Neuronal stem cell (in vitro differentiated cells): ENCODE measurements around the gene ZNF292.
"Not testable (repeated sequence)": the region's sequence is repeated elsewhere in the genome, so short reads cannot be mapped to it uniquely, and the experiment has no call there.

Experiments
- DNase-seq: peaks from one replicate; pipeline ENCODE4 v3.0.0-alpha.2; 2013; ENCODE audit warnings: low spot score
- H2AFZ ChIP-seq: one replicate; pipeline ENCODE4 v1.6.1; 2013; ENCODE audit warnings: mild to moderate bottlenecking, low read length, inconsistent platforms
- H2AK5ac ChIP-seq: 2 replicates; pipeline ENCODE4 v1.6.1; 2013; ENCODE audit warnings: low read depth, mild to moderate bottlenecking, inconsistent platforms, low read length, moderate library complexity, mixed read lengths
- H2BK120ac ChIP-seq: 2 replicates; pipeline ENCODE4 v1.6.1; 2013; ENCODE audit warnings: low read depth, mild to moderate bottlenecking, inconsistent platforms, low read length, moderate library complexity, mixed read lengths
- H2BK12ac ChIP-seq: one replicate; pipeline ENCODE4 v1.6.1; 2013; ENCODE audit warnings: low read length, inconsistent platforms
- H2BK15ac ChIP-seq: 2 replicates; pipeline ENCODE4 v1.6.1; 2013; ENCODE audit warnings: mild to moderate bottlenecking, low read length, inconsistent platforms, mixed read lengths
- H2BK5ac ChIP-seq: one replicate; pipeline ENCODE4 v1.6.1; 2013; ENCODE audit warnings: inconsistent platforms, mild to moderate bottlenecking, low read length, moderate library complexity
- H3K14ac ChIP-seq: one replicate; pipeline ENCODE4 v1.6.1; 2013; ENCODE audit warnings: low read length, inconsistent platforms
- H3K18ac ChIP-seq: 2 replicates; pipeline ENCODE4 v1.6.1; 2013; ENCODE audit warnings: low read length, inconsistent platforms
- H3K23ac ChIP-seq: 2 replicates; pipeline ENCODE4 v1.6.1; 2013; ENCODE audit warnings: low read depth, mild to moderate bottlenecking, mixed read lengths, low read length, inconsistent platforms; ENCODE audit not compliant: poor library complexity
- H3K27ac ChIP-seq: replicated peaks from 3 replicates; pipeline ENCODE4 v1.5.1; 2013; ENCODE audit warnings: low read length, inconsistent platforms
- H3K27me3 ChIP-seq, 3 experiments: 2 replicates each; pipeline ENCODE4 v1.6.1; 2013; ENCODE audit warnings: low read length in 3 of 3, mild to moderate bottlenecking in 2 of 3, inconsistent platforms in 1 of 3, low read depth in 1 of 3, mixed read lengths in 1 of 3, moderate library complexity in 1 of 3; ENCODE audit not compliant: control insufficient read depth in 3 of 3, insufficient read depth in 3 of 3
- H3K36me3 ChIP-seq, 2 donors: replicated peaks in 1 of 2; 2 replicates each; pipeline ENCODE4 v1.6.1; 2013; ENCODE audit warnings: low read length in 2 of 2; ENCODE audit not compliant: control insufficient read depth in 2 of 2, insufficient read depth in 2 of 2
- H3K4ac ChIP-seq: 2 replicates; pipeline ENCODE4 v1.6.1; 2013; ENCODE audit warnings: inconsistent platforms, mild to moderate bottlenecking, low read length, moderate library complexity
- H3K4me1 ChIP-seq, 2 donors: 1 replicate in 1 of 2; 2 replicates in 1 of 2; pipeline ENCODE4 v1.6.1; 2013; ENCODE audit warnings: low read length in 2 of 2, low read depth in 1 of 2; ENCODE audit not compliant: control insufficient read depth in 2 of 2, insufficient read depth in 1 of 2
- H3K4me2 ChIP-seq: one replicate; pipeline ENCODE4 v1.6.1; 2013; ENCODE audit warnings: mild to moderate bottlenecking, low read length, inconsistent platforms; ENCODE audit not compliant: insufficient read depth, poor library complexity, severe bottlenecking
- H3K4me3 ChIP-seq, 2 donors: 2 replicates each; pipeline ENCODE4 v1.5.1; 2013; ENCODE audit warnings: low read length in 2 of 2, mild to moderate bottlenecking in 2 of 2, inconsistent platforms in 1 of 2, moderate library complexity in 1 of 2
- H3K79me1 ChIP-seq: one replicate; pipeline ENCODE4 v1.6.1; 2013; ENCODE audit warnings: low read depth, mild to moderate bottlenecking, inconsistent platforms, low read length, moderate library complexity
- H3K9ac ChIP-seq: one replicate; pipeline ENCODE4 v1.6.1; 2013; ENCODE audit warnings: mild to moderate bottlenecking, low read depth, low read length, inconsistent platforms; ENCODE audit not compliant: poor library complexity
- H3K9me3 ChIP-seq, 2 donors: replicated peaks in 1 of 2; 2 replicates each; pipeline versions ENCODE3 to v1.6.1; 2013; ENCODE audit warnings: low read length in 2 of 2, mild to moderate bottlenecking in 2 of 2, inconsistent platforms in 1 of 2, low read depth in 1 of 2, mixed read lengths in 1 of 2, moderate library complexity in 1 of 2; ENCODE audit not compliant: control insufficient read depth in 2 of 2, insufficient read depth in 1 of 2
- H4K8ac ChIP-seq: one replicate; pipeline ENCODE4 v1.6.1; 2013; ENCODE audit warnings: low read depth, mild to moderate bottlenecking, inconsistent platforms, low read length, moderate library complexity
- H4K91ac ChIP-seq: one replicate; pipeline ENCODE4 v1.6.1; 2013; ENCODE audit warnings: low read length, low read depth, mild to moderate bottlenecking, inconsistent platforms; ENCODE audit not compliant: poor library complexity
- WGBS, 2 donors: extraction: QIAGEN DNeasy Blood & Tissue Kit; methylation state at CpG; one replicate each; pipeline ENCODE4 v1.1.7; 2013; ENCODE audit warnings: missing lambda C conversion rate in 2 of 2, mixed read lengths in 1 of 2; ENCODE audit not compliant: insufficient read length in 2 of 2, insufficient replicate concordance in 1 of 2; ENCODE audit errors: extremely low coverage in 2 of 2; 5-methylcytosine and 5-hydroxymethylcytosine counted together

The ZNF292 gene

DNA sequence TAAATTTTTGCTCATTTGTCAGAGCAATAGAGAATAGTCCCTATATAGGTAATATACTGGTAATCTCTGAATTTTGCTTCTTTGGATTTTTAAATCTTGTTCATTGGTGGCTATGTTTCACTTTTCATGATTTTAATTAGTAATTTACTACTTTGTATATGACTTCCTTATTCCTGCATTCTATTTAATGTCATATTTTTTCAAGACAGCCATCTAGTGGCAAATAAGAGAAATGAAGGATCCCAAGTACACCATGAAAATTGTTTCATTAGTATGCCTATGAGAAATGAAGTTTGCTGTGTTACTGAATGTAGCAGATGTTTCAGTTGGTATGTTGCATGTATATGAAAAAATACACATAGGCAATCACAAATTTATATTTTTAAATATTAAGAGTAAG is 82.4 kb downstream of the ZNF292 start:
- H3K14ac ChIP-seq, result no peak overlapping the region
- no peak overlapping the region for H3K4ac ChIP-seq
- no peak overlapping the region for H2BK12ac ChIP-seq
- no peak overlapping the region for H3K9ac ChIP-seq
- H3K4me3 ChIP-seq, result no peak overlapping the region
- DNase-seq, result no peak
- no peaks in the 10 kb centered on the region for H3K27me3 ChIP-seq
- H2BK5ac ChIP-seq, result no peak overlapping the region
- H3K4me1 ChIP-seq, result no peaks in the 10 kb centered on the region
- H3K23ac ChIP-seq, result no peak overlapping the region
- no peak overlapping the region for H3K27ac ChIP-seq
- no peak overlapping the region for H3K4me2 ChIP-seq
- no peak overlapping the region for H2BK120ac ChIP-seq
- H3K36me3 ChIP-seq, result peaks cover 12 to 78% of the 10 kb centered on the region in 2 donors
- H3K79me1 ChIP-seq, result peaks cover 4% of the 10 kb centered on the region
- no peak overlapping the region for H2BK15ac ChIP-seq
- H3K9me3 ChIP-seq, result peaks cover 0 to 17% of the 10 kb centered on the region in 2 donors
- H4K8ac ChIP-seq, result no peak overlapping the region
- no peak overlapping the region for H4K91ac ChIP-seq
- H2AK5ac ChIP-seq, result no peak overlapping the region
- no peak overlapping the region for H3K18ac ChIP-seq
- H2AFZ ChIP-seq, result no peak overlapping the region

DNA sequence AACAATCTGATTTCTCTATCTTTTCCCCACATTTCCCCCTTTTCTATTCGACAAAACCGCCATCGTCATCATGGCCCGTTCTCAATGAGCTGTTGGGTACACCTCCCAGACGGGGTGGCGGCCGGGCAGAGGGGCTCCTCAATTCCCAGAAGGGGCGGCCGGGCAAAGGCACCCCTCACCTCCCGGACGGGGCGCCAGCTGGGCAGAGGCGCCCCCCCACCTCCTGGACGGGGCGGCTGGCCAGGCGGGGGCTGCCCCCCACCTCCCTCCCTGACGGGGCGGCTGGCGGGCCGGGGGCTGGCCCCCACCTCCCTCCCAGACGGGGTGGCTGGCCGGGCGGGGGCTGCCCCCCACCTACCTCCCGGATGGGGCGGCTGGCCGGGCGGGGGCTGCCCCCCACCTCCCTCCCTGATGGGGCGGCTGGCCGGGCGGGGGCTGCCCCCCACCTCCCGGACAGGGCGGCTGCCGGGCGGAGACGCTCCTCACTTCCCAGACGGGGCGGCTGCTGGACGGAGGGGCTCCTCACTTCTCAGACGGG is 83.8 kb downstream of the ZNF292 start:
- H3K27me3 ChIP-seq, H4K91ac ChIP-seq, H2BK15ac ChIP-seq, H3K4ac ChIP-seq, H2AK5ac ChIP-seq, H2BK12ac ChIP-seq, H3K14ac ChIP-seq, H3K4me1 ChIP-seq, DNase-seq, H4K8ac ChIP-seq, H3K23ac ChIP-seq, H3K4me2 ChIP-seq, H2BK120ac ChIP-seq, H2AFZ ChIP-seq, H3K27ac ChIP-seq, H3K9ac ChIP-seq, H3K18ac ChIP-seq, H3K4me3 ChIP-seq, H3K79me1 ChIP-seq, H2BK5ac ChIP-seq: not testable (repeated sequence)
- no CpG with 5 or more reads among the region's 39 CpGs for WGBS, 2 donors
- Histone ChIP-seq H3K9me3 (peaks cover 0 to 17% of the 10 kb centered on the region in 2 donors), H3K36me3 (peaks cover 13 to 78% of the 10 kb centered on the region in 2 donors)

DNA sequence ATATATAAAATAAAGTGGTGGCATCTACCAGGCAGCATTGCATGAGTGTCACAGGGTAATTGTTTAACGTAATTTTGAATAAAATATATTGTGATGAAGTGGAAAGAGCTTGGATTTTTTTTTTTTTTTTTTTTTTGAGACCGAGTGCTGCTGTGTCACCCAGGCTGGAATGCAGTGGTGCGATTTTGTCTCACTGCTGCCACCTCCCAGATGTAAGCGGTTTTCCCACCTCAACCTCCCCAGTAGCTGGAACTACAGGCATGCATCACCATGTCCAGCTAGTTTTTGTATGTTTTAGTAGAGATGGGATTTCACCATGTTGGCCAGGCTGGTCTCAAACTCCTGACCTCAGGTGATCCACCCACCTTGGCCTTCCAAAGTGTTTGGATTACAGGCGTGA is 85.9 kb downstream of the ZNF292 start:
- 100% methylated on average over 1 of the region's 5 CpGs; no CpG with 5 or more reads in 1 of the 2 donors for WGBS, 2 donors
- H3K18ac ChIP-seq, result no peak overlapping the region
- no peak overlapping the region for H4K91ac ChIP-seq
- H2BK5ac ChIP-seq, result no peak overlapping the region
- no peak overlapping the region for H2AFZ ChIP-seq
- no peak for DNase-seq
- peaks cover 11 to 81% of the 10 kb centered on the region in 2 donors for H3K36me3 ChIP-seq
- no peak overlapping the region for H3K4me3 ChIP-seq
- no peaks in the 10 kb centered on the region for H3K27me3 ChIP-seq
- no peak overlapping the region for H3K23ac ChIP-seq
- H2BK120ac ChIP-seq, result no peak overlapping the region
- no peak overlapping the region for H4K8ac ChIP-seq
- no peak overlapping the region for H3K14ac ChIP-seq
- H2AK5ac ChIP-seq, result no peak overlapping the region
- H2BK12ac ChIP-seq, result no peak overlapping the region
- no peak overlapping the region for H3K9ac ChIP-seq
- no peak overlapping the region for H2BK15ac ChIP-seq
- no peak overlapping the region for H3K4me2 ChIP-seq
- peaks cover 4% of the 10 kb centered on the region for H3K79me1 ChIP-seq
- no peaks in the 10 kb centered on the region for H3K4me1 ChIP-seq
- H3K9me3 ChIP-seq, result peaks cover 0 to 17% of the 10 kb centered on the region in 2 donors
- H3K27ac ChIP-seq, result no peak overlapping the region
- H3K4ac ChIP-seq, result no peak overlapping the region

DNA sequence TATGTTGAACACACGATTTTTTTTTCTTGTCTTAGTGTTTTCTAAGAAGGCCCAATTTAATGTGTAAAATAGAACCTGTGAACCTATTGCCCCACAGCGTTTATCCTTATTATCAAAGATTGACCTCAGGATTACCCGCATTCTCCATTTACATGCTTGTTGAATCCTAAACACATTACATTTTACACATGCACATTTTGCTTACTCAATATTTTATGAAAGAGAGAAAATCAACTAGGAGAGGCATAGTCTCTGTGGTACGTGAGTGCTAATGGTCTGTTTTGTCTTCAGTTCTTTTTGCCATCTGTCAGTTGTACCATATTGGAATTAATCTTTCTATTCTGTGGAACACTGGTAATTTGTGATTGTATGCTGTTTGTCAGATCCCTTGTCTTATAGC is 86.9 kb downstream of the ZNF292 start:
- no peak overlapping the region for H2BK12ac ChIP-seq
- H3K18ac ChIP-seq, result no peak overlapping the region
- H3K14ac ChIP-seq, result no peak overlapping the region
- H3K4me1 ChIP-seq, result no peaks in the 10 kb centered on the region
- H4K8ac ChIP-seq, result no peak overlapping the region
- H2AFZ ChIP-seq, result no peak overlapping the region
- no peak overlapping the region for H4K91ac ChIP-seq
- H3K4me3 ChIP-seq, result no peak overlapping the region
- H3K9me3 ChIP-seq, result peaks cover 0 to 15% of the 10 kb centered on the region in 2 donors
- no peak overlapping the region for H3K9ac ChIP-seq
- no CpG with 5 or more reads among the region's 4 CpGs for WGBS, 2 donors
- no peaks in the 10 kb centered on the region for H3K27me3 ChIP-seq
- H3K23ac ChIP-seq, result no peak overlapping the region
- no peak overlapping the region for H2BK5ac ChIP-seq
- no peak overlapping the region for H3K27ac ChIP-seq
- no peak overlapping the region for H2BK15ac ChIP-seq
- no peak overlapping the region for H3K4ac ChIP-seq
- H3K4me2 ChIP-seq, result no peak overlapping the region
- H3K79me1 ChIP-seq, result peaks cover 7% of the 10 kb centered on the region
- no peak for DNase-seq
- H2AK5ac ChIP-seq, result no peak overlapping the region
- H3K36me3 ChIP-seq, result peaks cover 18 to 82% of the 10 kb centered on the region in 2 donors
- no peak overlapping the region for H2BK120ac ChIP-seq
